ENCODE measurements around the gene PRUNE2.
A peak's percentile ranks its signal among the peaks of the same experiment; 100 is the strongest.

Gene PRUNE2

DNA sequence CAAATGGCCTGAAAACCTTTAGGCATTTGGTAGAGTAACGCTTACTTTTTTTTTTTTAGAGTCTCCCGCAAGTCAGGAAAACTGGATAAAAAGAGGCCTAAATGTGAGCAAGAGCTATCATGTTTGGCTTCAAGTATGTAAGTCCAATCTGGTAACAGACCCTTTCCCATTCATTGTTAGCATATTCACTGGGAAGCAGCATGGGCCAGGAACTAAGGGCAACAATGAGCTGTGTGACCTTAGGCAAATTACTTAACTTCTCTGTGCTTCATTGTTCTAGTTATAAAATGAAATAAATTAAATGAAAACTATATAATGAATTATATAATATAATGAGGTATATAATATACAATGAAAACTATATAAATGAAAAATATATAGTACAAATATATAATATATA is 256.0 kb downstream of the PRUNE2 start:
- no peak for ATAC-seq

DNA sequence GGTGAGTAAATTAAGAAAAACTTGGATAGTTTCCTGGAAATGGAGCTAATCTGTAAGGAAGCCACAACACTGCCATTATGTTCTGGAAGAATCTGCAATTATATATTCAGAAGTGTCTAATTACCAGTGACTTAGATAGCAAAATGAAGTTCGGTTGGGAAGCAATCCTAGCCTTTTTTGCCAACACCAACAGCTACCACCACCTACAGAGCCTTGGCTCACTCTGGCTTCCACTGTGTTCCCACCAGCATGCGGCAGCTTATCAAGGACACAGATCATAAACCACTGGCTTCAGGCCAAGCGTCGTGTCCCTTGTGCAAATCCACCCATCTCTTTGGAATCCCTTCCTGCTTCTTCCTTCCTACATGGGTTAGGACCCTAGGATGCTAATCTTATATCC is 259.7 kb downstream of the PRUNE2 start:
- ATAC-seq = no peak

DNA sequence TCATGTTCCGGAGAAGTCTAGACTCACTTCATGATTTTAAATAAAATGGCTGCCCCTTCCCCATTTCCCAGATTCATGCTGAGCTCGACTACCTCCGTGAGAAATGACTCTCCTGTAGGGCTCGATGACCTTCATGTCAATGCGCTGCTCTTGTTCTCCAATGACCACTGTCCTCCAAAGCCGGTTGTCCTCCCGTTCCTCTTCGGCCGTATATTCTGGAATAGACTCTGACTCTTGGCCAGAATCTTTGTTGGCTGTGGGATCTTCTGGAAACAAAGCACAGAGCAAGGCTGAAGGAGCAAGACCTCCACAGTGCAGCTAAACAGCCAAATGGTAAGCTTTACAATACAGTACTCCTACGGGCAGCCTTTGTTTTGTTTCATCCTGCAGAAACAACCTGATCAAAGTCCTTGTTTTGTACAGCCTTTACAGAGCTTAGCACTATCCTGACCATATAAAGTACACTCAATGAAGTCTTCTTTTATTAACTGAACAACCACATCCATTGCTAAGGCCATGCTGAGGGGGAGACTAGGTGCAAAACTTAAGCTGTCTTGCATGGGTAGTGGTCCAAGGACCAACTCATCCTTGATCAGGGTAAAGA is 261.2 kb downstream of the PRUNE2 start:
- ATAC-seq = no peak

GRCh38 chr9:76644171-76644570 is 261.7 kb downstream of the PRUNE2 start:
- ATAC-seq = no peak

- ATAC-seq = peak in 1 of 2 donors; percentile 38
These were observed 262.4 kb downstream of the PRUNE2 start for GRCh38 chr9:76643399-76644117.

DNA sequence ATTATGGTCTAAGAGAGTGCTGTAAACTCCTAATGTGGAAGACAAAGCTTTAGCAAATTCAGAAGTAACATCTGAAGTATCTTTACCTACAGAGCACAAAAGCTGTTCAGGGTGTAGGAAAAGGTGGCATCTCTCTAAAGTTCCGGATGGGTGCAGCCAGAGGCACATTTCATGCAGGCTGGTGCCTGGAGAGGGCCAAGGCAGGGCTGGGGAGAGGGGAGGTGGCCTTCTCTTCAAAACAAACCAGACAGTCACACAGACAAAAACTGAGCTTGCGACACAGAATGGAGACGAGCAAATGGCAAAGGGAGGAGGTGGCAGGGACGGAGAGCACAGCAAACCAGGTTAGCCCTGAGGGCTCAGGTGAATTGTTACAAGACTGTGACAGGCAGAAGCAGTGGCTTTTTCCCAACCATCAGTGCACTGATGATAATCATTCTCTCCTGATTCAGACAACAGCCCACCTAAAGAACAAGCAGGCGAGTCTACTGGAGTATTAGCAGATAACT is 263.2 kb downstream of the PRUNE2 start:
- no peak for ATAC-seq

DNA sequence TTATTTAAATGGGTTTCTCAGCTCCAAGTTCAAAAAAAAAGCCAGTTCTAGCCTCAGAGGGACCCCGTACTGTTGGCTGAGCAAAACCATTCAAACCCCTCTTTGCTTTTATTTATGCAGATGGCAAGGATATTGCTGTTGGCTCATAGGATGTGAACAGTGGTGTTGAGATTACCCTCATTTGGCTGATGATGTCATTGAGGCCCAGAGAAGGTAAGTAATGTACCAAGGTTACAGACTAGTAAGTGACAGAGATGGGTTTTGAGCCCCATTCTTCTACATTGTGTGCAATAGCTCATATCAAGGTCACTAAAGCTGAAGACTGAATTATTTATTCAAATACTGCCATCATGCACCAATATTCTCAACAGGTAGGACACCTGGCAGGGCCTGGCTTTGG is 263.8 kb downstream of the PRUNE2 start:
- no peak for ATAC-seq

GRCh38 chr9:76638001-76638400 is 267.9 kb downstream of the PRUNE2 start:
- no peak for ATAC-seq

DNA sequence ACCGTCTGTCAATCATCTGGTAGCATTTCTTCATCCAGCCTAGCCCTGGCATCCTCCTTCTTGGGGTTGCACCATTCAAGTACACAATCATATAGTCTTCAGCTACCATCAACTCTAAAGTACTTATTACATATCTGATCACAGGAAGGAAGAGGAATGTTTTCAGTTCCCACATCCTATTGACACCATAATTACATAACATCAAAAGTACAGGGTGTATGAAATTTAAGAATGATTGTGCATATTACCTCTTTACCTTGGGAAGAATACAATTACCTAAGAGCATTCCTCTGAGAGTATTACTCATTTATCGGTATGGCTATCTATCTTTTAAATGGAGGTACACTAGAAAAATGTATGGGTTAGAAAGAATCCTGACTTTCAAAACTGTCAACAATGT is 268.5 kb downstream of the PRUNE2 start:
- ATAC-seq = no peak

GRCh38 chr9:76634356-76635054 is 271.4 kb downstream of the PRUNE2 start:
- no peak for ATAC-seq

DNA sequence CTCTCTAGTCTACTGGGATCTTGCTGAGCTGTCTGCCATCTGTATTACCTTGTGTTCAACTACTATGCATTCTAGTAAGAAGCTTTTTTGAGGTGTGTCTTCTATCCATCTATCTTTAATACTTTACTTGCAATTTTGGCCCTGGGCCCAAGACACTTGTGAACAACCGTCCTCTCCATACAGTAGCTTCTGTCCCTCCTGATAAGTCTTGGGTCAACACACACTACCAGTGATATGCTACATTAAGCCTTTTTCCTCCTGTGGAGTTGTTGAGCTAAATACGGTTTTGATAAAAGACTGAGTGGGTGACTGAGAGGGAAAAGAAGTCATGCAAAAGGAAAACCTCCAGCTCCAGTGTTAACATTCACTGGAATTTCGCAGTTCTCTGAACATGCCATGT is 275.0 kb downstream of the PRUNE2 start:
- no peak for ATAC-seq

- ATAC-seq = no peak
These were observed 276.5 kb downstream of the PRUNE2 start for GRCh38 chr9:76629205-76629990.

DNA sequence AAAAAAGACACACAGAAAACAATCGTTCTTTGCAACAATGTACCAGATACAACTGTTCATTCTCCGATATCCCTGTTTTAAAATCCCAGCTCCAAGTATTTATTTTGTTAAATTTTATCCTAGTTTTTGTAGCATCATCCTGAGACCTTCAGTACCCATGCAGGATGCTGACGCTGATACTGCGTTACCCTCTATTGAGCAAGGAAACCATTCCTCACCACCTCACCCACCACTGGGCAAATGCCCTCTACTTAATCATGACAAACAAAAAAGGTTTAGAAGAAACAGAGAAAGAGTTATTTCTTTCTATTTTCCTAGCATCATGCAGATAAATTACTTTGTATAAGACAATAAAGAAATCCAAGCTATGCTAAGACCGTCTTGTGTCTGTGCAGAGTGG is 277.8 kb downstream of the PRUNE2 start:
- no peak for ATAC-seq

DNA sequence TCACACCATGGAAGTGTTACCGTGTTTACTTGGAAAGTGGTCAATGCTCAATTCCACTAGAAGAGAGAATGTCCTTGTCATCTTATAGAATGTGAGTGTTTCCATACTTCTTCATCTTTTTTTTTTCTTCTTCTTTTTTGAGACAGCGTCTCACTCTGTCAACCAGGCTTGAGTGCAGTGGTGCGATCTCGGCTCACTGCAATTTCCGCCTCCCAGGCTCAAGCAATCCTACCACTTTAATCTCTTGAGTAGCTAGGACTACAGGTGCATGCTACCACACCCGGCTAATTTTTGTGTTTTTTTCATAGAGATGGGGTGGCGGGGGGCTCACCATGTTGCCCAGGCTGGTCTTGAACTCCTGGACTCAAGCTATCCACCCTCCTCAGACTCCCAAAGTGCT is 278.9 kb downstream of the PRUNE2 start:
- no peak for ATAC-seq

DNA sequence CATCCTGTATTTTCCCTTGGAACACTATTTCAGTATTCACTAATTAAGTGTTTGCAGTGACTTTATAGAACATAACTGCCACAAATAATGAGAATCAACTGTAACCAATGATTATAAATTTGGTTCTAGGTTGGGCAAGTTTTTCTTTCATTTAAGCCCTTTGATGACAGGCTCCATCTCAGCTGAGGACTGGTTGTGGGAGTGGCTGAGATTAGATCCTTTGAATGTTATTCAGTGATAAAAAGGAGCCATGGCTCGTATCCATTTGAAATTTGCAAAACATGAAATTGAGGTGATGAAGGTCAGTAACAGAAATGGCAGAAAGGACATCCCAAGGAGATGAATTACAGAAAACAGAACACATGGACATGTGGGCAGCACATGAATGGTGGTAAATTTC is 279.8 kb downstream of the PRUNE2 start:
- ATAC-seq = no peak

- no peak for ATAC-seq
These were observed 281.4 kb downstream of the PRUNE2 start for GRCh38 chr9:76624391-76625048.

GRCh38 chr9:76620996-76621395 is 284.9 kb downstream of the PRUNE2 start:
- no peak for ATAC-seq

DNA sequence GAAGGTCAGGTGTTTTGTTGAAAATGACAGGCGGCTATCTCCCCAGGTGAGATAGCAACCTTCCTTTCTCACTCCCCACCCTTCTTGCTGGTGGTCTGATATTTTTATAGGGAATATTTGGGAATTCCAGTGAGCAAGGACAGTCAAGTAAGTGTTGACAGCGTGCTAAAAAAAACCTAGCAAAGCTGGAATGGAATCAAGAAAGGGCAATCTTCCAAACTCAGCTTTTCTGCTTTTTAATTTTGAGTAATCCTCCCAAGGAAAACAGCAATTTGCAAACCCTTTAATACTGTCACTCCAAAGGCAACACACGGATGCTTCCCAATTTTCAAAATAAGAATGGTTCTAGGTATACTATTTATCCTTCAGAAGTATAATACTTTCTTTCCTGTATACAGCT is 285.3 kb downstream of the PRUNE2 start:
- no peak for ATAC-seq

GRCh38 chr9:76619640-76620039 is 286.3 kb downstream of the PRUNE2 start:
- ATAC-seq = no peak

- no peak for ATAC-seq
These were observed 286.7 kb downstream of the PRUNE2 start for GRCh38 chr9:76619197-76619596.

DNA sequence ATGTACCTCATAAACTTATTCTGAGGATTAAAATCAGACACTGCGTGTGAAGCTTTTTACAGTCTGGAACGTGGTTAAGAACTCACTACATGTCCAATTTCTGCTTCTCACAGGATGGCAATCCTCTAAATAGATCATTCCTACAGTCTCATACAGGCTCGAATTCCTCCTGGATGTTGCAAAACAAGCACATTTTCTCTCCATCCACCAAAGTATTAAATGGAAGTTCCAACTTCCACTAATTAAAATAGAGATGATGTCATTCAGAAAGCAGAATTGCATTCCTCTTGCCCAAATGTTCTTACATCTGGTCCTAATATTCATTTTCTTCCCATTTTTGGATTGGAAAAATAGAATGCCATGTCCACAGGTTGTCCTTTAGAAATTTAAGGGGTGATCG is 287.2 kb downstream of the PRUNE2 start:
- ATAC-seq = no peak

DNA sequence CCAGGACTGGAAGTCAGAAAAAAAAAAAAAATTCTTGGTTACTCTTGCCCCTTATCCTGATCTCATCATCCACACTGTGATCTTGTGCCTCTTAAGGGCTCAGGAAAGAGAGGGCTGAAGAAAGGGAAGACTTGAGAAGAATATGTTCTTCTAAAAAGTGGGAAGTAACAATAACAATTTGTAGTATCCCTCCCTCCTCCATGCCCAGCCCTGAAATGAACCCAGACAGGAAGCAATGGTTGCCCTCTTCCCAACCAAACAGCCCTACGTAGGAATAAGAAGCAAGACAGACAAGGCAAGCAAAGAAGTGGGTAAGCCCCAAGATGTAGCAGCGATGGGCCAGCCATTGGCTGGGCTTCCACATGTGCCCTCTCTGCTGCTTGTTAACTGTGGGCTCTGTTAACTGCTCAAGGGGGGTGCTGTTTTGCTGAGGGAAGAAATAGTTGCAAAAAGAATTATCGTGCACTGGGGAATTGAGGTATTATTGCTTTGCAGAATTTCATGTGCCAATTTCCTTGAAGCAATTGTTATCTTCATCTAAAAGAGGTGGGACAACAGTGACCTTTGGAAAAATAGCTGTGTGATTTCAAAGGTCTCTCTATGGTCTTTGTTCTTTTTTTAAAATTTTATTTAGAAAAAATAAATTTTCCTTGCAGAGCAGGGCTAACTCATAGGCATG is 288.3 kb downstream of the PRUNE2 start:
- ATAC-seq = no peak

Data from activated CD4-positive, CD25-positive, alpha-beta regulatory T cell treated with anti-CD3 and anti-CD28 coated beads, Interleukin-2, amount 50 U/mL, for 24 hours (primary cell).